Measurements from ENCODE around the gene CARD14.

The CARD14 gene

GRCh38 chr17:80212962-80213642, 43.3 kb downstream of the CARD14 start:
- peak; percentile 55 for DNase-seq

- no peak for DNase-seq
Measured at GRCh38 chr17:80213643-80213975, 43.8 kb downstream of the CARD14 start.

- no peak for DNase-seq
Measured at GRCh38 chr17:80214012-80214877, 44.4 kb downstream of the CARD14 start.

GRCh38 chr17:80214878-80215210, 45.0 kb downstream of the CARD14 start:
- no peak for DNase-seq

- no peak for DNase-seq
Measured at GRCh38 chr17:80216473-80217456, 46.9 kb downstream of the CARD14 start.

- no peak for DNase-seq
Measured at GRCh38 chr17:80217703-80218362, 48.0 kb downstream of the CARD14 start.

- DNase-seq = no peak
Measured at GRCh38 chr17:80218391-80218790, 48.6 kb downstream of the CARD14 start.

GRCh38 chr17:80219013-80219762, 49.4 kb downstream of the CARD14 start:
- peak; percentile 98 for DNase-seq

- DNase-seq = no peak
Measured at GRCh38 chr17:80219763-80220053, 49.9 kb downstream of the CARD14 start.

GRCh38 chr17:80220054-80220735, 50.4 kb downstream of the CARD14 start, which contains the start of the genes SGSH and SLC26A11:
Gene SGSH (minus strand): TSS chr17:80220333. CDS start chr17:80220313, 20 bp downstream.
Gene SLC26A11 (plus strand): TSS chr17:80220427. CDS start chr17:80221561, 1,134 bp downstream.
- DNase-seq = peak; percentile 31

GRCh38 chr17:80220736-80221215, 50.9 kb downstream of the CARD14 start:
- no peak for DNase-seq

- no peak for DNase-seq
Measured at GRCh38 chr17:80221351-80222105, 51.7 kb downstream of the CARD14 start.

GRCh38 chr17:80222376-80223141, 52.7 kb downstream of the CARD14 start:
- DNase-seq = no peak

- no peak for DNase-seq
Measured at GRCh38 chr17:80223142-80223815, 53.4 kb downstream of the CARD14 start.

GRCh38 chr17:80223838-80224497, 54.1 kb downstream of the CARD14 start:
- no peak for DNase-seq

GRCh38 chr17:80224683-80225082, 54.9 kb downstream of the CARD14 start:
- no peak for DNase-seq

- no peak for DNase-seq
Measured at GRCh38 chr17:80225230-80225629, 55.4 kb downstream of the CARD14 start.

GRCh38 chr17:80227156-80227555, 57.3 kb downstream of the CARD14 start:
- no peak for DNase-seq
